Measurements from ENCODE around the gene MINK1.

GRCh38 chr17:4936436-4936835 is 103.3 kb downstream of the MINK1 start:
- TF ChIP-seq TCF7L2 (IDR thresholded peaks at IDR 0.05; ENCODE audit: low read depth, low read length) (no peak), NFE2L1 (CRISPR knock-in tag; IDR thresholded peaks at IDR 0.05; ENCODE audit: borderline replicate concordance) (no peak), MYC (CRISPR knock-in tag; IDR thresholded peaks at IDR 0.05; ENCODE audit: borderline replicate concordance) (no peak), YY1 (IDR thresholded peaks at IDR 0.05; ENCODE audit: insufficient read depth, insufficient replicate concordance, low read depth, low read length) (no peak), HNRNPH1 (optimal IDR thresholded peaks at IDR 0.05; ENCODE audit: low read depth, low read length) (no peak), ZUFSP (CRISPR knock-in tag; IDR thresholded peaks at IDR 0.05; ENCODE audit: borderline replicate concordance) (no peak), ZNF687 (CRISPR knock-in tag; IDR thresholded peaks at IDR 0.05) (no peak), CTCF (CRISPR knock-in tag; IDR thresholded peaks at IDR 0.05) (no peak), TBX3 (IDR thresholded peaks at IDR 0.05; ENCODE audit: borderline replicate concordance) (no peak), XBP1 (CRISPR knock-in tag; IDR thresholded peaks at IDR 0.05) (no peak), POLR2AphosphoS5 (IDR thresholded peaks at IDR 0.05; ENCODE audit: low read depth, low read length) (no peak), BRF2 (CRISPR knock-in tag; IDR thresholded peaks at IDR 0.05) (no peak), NCOA1 (CRISPR knock-in tag; IDR thresholded peaks at IDR 0.05) (no peak)
